GM21390 (cell line): ENCODE data around the gene MYADML2.
A peak's percentile ranks its signal among the peaks of the same experiment; 100 is the strongest.

Source experiments
- ATAC-seq: cut with Tn5 transposase; IDR thresholded peaks from one replicate; pipeline ENCODE4 v1.9.1; 2021; ENCODE audit not compliant: unreplicated experiment

MYADML2 gene

DNA sequence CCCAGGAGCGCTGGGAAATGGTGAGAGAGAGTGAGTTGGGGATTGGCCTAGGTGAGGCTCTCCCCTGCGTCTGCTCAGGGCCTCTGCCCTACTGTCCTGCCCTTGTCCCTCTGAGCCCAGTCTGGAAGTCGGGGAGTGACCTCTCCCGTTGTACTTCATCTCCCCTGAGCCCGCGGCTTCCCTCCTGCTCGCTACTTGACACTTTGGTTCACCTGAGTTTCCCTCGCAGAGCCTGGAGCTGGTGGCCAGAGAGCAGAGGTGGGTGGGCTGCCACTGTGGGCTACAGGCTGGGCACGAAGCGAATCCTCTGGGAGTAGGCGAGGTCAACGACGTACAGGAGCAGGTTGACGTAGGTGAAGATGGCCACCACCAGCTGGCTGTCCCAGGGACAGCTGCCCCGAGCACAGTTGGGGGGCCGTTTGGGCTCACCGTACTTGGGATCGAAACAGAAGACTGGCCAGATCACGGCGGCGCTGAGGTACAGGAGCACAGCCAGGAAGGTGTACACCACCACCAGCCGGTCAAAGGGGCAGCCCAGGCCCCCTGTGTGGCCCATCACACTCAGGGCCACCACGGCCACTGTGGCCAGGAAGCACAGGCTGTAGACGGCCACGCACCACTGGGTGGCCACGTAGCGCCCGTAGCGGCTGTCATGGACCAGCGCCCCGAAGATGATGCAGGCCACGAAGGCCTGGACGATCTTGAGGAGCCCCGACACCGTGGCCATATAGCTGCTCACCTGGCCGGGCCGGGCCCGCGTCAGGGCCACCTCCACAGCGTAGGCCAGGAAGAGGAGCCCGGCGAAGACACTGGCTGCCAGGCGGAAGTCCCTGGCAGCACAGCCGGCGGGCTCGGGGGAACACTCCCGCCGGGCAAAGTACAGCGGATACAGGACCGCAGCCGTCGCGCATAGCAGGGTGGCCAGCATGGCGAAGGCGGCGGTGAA, 6.2 kb downstream of the MYADML2 start:
- ATAC-seq, result no peak

DNA sequence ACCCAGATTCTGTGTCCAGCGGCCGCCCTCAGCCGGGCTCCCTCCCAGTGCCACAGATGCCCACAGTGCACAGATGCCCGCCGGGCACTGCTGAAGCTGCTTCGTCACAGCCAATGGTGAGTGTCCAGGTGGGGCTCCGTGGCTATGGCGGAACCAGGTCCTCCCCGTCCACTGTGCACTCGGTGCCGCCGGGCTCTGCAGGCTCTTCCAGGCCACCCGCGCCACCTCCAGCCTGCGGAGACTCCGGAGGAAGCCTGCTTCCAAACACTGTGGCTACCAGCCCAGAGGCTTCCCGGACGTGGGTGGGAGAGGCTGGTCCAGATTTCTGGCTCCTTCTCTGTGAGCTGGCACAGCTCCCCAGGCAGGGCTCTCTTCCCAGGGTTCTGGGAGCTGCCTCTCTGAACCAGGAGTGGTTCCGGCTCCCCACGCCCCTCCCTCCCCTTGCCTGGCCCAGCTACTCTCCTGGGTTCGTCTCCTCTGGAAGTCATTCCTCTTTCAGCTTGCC, 7.1 kb downstream of the MYADML2 start:
- no peak for ATAC-seq

DNA sequence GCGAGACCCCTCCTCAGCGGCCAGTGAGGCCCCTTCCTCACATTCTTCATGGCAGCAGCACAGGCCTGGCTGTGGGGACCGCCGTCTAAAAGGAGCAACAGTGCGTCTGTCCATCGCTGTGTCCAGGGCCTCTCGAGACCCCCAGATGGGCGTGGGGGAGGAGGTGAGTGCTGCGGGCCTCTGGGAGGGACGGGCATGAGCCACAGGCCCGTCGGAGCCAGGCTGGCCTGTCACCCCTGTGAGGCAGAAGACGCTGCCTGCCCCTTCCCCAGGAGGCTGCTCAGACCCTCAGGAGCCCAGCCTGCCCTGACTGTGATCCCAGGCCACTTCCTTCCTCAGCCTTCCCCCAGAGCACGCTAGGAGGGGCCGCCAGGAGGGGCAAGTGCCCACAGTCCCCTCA, 7.8 kb downstream of the MYADML2 start:
- ATAC-seq, result no peak

DNA sequence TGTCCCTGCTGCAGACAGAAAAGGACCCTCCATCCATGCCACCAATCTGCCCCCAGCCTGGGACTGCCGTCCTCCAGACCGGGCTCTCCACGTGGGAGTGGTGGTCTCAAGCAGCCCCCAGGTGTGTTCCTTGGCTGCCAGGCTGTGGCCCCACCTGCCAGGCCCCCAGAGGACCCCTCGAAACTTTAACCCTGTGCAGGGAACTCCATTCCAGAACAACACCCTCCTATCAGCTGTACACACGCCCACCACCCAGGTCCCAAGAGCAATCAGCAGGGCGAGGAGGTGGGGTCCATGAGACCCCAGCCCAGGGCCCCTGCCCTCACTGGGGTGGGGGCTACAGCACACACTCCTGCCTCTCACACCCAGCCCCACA, 11.3 kb downstream of the MYADML2 start:
- no peak for ATAC-seq

DNA sequence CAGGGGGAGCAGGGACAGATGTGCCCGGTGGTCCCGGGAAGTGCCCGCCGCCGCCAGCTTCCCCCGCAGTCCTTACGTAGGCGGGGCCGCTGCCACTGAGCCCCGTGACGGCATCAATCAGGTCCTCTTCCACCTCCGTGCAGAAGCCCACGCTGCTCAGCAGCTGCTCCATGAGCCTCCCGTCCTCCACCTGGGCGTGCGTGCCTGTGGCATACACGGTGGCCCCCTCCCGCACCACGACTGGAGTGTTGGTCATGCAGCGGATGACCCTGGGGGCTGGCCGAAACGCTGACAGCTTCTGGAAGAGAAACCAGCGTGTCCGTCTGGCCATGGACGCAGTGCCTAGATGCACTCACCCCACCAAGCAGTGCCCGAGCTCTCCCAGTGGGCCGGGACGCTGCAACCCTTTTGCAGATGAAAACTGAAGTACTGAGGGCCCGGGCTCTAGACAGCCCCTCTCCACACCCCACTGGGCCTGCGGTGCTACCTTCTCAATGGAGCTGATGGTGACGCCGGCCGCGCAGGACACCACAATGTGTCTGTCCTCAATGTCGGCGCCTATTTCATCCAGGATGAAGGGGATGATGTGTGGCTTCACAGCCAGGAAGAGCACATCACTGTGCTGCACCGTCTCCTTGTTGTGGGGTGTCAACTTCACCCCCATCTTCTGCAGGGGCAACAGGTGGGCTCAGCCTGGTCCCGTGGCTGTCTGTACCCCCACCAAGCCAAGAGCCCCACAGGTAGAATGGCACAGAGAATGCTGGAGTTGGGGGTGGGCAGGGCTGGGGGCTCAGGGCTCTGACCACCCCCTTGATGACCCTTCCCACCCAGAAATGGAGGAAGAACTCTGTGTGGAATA, 12.0 kb downstream of the MYADML2 start:
- ATAC-seq, result no peak

DNA sequence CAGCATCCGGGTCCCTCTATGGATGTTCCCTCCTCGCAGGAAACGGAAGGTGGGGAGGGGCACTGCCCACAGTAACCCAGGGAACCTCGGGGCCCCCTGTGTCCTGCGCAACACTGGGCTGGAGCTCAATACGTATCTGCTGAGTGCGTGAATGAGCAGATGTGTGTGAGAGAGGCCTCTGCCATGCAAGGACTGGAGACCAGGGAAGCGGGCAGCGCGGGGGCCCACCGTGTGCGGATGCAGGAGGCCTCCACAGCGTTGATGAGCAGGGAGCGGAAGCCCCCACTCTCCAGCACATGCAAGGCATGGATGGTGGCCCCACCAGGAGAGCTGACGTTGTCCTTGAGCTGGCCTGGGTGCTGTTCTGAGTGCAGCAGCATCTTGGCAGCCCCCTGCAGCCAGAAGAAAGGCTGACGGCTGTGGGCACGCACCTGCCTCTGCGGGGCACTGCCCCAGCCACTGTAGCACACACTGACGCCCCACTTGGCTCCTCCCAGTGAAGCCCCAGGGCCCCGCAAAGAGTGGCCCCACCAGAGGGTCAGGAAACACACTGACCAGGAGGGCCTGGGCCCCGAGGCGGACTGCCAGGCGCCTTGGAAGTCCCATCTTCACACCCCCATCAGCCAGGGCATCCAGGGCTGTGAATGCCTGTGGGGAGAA, 12.8 kb downstream of the MYADML2 start:
- ATAC-seq, result no peak

DNA sequence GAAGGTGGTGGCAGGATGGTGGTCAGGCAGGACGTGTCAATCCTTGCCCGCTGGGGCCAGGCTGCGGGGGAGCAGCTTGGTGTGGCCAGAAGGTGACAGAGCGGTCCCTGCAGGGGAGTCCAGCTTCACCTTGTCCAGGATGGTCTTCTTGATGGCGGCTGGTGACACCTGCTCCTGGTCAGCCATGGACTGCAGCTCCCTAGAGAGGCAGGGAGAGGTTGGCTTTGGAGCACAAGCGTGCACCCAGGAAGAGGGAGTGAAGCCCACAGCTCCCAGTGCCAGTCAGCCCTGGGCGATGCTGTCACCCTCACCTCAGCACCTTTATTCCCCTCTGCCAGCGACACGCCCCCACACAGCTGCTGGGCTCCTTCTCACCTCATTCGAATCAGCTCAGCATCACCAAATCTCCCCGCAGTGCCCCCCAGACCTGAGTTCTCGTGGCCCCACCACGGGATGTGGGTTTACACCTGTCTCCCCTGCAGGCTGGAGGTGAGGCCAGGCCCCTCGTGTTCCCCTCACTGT, 13.8 kb downstream of the MYADML2 start:
- no peak for ATAC-seq

DNA sequence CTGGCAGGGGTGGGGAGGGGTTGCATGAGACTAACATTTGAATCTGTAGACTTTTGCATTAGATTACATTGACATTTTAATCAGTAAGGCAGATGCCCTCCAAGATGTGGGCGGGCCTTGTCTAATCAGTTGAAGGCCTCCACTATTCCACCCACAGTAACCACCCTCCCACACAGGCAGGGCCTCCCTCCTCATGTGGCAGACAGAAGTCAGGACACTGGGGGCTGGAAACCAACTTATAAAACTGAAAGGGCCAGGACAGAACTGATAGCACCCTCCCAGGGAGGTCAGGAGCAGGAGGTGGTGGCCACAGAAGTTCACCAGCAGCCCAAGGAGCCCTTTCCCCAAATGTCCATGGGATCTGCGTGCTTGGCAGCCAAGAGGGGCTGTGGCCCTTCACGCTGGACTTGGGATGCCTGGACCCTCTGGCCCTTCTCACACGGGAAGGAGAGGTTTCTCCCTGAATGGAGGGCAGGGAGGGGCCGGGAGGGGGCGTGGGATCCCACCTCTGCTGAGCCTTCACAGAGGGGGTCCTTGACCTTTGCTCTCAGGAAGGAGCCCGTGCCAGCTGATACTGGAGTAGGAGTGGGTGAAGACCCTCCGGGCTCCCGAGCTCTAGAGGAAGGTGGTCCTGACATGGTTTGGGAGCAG, 14.6 kb downstream of the MYADML2 start:
- no peak for ATAC-seq

DNA sequence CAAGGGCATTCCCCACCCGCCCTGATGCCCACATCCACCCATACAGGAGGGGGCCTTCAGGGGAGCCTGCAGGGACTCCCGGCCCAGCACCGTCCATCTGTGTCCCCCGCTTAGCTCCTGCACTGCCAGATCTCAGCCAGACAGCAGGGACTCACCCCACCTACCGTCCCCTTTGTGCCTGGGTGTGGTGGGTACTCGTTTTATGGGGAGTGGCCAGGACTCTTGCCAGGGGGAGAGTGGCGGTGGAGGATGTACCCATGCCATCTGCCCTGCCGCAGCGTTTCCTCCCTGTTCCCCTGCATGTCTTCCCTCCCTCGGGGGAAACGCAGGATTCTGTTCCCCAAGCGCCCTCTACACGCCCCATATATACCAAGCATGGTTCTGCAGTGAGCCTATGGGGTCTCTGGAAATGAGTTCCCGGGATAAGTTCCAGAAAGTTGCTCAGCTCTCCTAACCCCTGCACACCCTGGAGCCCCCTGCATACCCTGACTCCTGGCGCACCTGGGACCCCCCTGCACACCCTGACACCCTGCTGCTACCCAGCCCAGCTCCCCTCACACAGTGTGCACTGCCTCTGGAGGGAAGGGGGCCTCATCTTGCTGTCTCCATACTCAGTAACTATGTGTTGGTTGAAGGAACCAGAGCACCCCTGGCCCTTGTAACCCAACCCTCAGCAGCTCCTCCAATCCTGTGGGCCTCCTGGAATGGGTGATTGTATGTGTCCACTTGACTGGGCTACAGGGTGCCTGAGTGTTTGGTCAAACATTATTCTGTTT, 15.3 kb downstream of the MYADML2 start:
- no peak for ATAC-seq

DNA sequence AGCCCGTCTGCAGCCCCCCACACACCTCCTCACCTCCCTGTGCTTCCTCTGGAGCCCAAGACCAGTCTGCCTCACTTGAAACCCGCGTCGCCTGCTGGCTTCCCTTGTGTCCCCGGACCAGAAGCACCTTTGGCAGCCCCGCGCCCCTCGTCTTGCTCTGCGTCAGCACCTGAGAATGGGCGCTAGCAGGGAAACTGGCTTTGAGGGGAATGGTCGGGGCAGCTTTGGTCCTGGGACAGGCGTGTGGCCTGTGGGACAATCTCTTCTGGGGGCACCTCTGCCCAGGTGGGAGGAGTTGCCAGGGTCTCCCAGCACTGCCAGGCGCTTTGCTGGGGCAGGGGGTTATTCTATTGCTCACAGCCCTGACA, 15.9 kb downstream of the MYADML2 start:
- no peak for ATAC-seq

DNA sequence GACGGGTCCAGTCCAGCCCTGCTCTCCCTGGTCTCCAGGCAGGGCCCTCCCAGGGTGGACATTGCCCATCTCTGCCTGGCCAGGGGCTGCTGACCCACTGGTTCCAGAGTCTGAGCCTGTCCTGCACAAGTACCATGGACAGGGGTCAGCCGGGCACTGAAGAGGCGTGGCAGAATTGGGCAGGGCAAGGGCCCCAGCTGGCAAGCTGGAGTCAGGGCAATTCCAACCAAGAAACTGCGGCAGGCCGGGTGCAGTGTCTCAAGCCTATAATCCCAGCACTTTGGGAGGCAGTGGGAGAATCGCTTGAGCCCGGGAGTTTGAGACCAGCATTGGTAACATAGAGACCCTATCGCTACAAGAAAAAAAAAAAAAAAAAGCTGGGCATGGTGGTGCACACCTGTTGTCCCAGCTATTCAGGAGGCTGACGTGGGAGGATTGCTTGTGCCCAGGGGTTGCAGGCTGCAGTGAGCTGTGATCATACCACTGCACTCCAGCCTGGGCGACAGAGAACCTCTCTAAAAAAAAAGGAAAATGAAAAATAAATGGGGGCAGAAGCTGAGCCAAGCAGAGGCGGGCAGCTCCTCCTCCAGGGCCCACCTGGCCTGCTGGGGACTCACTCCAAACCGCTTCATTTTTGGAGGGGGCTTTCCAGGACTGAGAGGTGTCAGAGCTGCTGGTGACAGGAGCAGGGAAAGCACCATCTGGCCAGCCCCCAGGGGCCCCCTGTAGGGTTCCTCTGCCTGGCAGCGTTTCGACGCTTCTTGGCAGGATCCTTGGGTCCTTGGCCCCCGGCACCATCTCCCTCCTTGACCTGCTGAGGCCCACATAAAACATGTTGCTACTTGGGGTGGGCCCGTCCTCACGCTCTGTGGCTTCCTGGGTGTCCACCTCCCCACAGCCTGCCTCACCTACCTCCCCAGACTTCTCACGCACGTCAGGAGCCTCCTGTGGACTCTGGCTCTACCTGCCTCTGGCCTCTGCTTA, 16.6 kb downstream of the MYADML2 start:
- ATAC-seq, result no peak

DNA sequence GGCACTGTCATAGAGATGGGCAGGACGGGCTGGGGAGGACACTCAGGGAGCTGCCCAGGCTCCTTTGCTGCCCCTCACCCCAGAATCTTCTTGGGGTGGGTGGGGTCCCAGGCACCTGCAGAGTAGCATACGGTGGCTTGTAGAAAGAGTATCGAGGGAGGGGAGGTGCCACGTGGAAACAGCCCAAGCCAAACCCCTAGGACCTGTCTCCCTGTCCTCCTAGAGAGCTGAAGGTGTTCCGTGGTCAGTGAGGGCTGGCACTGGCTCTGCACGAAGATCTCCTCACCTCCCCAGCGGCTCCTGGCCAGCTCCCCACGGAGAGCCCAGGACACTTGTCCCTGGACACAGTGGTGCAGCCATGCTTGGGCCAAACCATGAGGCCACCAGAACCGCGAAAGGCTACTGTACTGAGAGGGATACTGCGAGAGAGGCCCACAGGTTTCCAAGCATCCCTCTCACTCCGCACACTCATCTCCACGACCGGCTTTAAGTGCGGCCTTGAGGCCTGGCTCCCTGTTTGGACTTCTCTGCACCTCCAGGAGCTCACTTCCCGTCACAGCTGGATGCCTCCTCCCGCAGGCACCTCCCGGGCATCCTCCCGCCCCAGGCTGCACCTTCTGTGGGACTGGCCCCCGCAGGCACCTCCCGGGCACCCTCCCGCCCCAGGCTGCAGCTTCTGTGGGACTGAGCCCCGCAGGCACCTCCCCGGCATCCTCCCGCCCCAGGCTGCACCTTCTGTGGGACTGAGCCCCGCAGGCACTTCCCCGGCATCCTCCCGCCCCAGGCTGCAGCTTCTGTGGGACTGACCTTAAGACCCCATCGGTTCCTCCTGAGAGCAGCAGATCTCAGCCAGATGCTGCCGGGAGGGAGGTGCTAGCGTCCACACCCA, 17.5 kb downstream of the MYADML2 start:
- no peak for ATAC-seq

DNA sequence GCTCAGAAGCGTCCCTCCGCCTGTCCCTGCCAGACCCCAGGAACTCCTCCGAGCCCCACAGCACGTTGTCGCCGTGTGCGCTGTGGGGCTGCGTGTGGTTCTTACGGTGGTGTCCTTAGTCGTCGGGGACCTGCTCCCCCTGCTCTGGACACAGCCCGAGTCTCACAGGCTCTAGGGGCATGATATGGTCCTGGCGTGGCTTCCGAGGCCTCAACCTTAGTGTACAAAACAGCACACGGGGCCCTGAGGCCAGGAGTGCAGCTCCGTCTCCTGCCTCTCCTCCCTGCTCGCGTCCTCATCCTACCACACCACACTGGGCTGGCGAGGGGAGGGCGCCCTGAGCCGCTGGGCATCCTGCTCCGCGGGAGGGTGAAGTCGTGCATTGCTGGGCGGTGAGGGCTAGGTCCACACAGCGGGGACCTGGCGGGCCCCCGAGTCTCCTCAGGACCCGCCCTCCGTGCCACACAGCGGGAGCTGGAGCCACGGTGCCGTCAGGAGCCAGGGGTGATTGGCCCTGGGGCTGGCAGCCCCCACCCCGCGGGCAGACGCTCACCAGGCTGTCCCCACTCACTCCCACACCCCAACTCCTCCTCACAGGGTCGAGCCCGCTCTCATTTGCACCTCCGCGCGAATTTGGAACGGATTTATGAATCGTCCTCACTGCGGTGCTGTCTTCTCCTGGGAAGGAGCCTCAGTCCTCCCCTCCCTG, 18.3 kb downstream of the MYADML2 start:
- no peak for ATAC-seq

DNA sequence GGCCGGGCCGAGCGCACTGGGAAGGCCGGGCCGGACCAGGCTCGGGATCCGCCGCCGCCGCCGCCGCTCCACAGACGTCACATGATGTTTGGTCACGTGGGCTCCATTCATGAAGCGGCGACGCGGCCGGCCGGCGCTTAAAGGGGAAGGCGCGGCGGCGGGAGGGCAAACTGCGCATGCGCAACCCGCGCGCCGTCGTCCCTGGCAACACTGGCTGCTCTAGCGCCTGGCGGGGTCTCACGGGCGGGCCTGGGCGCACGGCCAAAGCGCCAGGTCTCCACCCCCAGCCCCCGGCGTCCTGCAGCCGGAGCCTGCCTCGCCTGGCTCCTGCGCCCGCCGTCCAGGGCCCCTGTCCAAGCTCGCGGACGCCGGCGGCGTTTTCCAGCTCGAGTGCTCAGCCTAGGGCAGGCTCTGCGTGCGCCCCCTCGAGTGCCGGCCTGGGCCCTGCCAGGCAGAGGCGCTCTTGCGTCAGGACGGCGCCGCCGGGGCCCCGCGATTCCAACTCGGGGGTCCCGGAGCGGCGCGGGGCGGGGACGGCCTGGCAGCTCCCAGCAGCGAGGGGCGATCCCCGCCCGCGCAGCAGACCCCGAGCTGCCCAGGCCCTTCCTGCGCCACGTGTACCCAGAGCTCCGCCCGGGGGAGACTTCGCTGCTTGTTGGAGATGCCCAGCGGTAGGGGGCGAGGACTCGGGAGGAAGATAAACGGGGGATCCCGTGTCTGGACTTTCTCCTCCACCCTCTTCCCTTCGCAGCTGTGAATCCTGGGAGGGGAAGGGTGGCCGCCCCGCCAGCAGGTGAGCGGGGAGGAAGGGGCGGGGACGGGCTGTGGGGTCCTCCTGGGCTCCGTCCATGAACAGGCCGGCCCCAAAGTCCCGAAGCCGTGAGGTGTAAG, 19.1 kb downstream of the MYADML2 start, which contains the start of gene MAFG:
MAFG (minus strand) TSS at position 83 of the 891 bp plus-strand sequence. CDS start 4,550 bp downstream, outside the sequence.
- ATAC-seq, result peak; percentile 53

DNA sequence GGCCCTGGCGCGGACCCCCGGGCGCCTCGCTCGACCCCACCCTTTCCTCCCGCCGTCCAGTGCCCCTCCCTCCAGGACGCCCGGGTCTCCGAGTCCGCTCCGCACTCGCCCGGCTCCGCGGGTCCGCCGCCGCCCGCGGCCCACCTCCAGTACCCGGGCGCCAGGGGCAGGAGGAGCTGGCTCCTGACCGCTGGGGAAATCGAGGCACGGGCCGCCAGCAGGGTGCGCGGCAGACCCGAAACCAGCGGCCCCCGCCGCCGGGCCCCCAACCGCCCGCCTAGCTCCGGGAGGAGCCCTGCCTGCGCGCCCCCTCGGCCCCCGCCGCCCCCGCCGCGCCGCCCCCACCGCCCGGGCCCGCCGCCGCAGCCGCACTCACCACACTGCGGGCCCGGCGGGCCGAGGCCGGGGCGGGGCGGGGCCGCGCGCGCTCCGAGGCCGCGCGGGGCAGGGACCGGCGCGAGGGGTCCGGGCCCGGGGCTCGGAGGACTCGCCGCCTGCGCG, 19.8 kb downstream of the MYADML2 start:
- no peak for ATAC-seq
